GM21717 (cell line): Measurements from ENCODE around the gene RASGEF1C.
"Not testable (repeated sequence)": the region's sequence is repeated elsewhere in the genome, so short reads cannot be mapped to it uniquely, and the experiment has no call there.

Experiments used
- ATAC-seq: cut with Tn5 transposase; IDR thresholded peaks from one replicate; pipeline ENCODE4 v1.9.1; 2021; ENCODE audit warnings: mild to moderate bottlenecking, moderate library complexity; ENCODE audit not compliant: unreplicated experiment

The RASGEF1C gene

GRCh38 chr5:180138214-180138975 lies 70.6 kb downstream of the RASGEF1C start:
- no peak for ATAC-seq

DNA sequence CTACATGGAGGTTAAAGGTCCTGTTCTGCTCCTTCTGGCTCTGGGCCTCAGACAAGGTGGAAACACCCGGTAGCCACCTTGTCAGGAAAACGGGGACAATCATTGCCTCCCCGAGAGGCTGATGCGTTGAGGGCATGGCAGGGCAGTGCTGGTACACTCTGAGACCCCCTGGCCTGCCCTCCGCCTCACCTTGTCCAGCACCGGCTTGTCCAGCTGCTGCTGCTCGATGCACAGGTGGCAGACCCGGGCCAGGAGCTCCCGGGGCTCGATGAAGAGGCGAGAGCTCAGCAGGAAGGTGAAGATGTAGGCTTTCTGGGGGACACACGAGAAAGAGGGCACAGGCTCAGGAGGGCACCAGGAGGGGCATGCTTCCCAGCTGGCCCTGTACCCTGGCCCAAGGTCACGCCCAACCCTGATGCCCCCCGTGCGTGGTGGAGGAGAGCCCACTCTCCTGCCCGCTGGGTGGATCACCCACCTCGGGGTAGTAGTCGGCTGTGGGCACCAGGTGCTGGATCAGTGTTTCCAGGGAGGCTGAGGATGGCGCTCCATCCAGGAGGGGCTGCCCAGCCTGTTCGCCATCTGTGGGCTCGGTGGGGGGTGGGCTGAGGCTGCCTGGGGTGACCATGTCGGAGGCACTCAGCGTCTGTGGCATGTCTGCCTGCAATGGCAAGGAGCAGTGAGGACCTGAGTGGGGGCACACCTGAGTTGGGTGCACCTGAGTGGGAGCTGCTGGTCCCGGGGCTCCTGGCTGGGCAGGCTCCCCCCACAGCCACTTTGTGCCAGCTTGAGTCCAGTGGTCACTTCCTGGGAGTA lies 71.4 kb downstream of the RASGEF1C start:
- ATAC-seq = no peak

DNA sequence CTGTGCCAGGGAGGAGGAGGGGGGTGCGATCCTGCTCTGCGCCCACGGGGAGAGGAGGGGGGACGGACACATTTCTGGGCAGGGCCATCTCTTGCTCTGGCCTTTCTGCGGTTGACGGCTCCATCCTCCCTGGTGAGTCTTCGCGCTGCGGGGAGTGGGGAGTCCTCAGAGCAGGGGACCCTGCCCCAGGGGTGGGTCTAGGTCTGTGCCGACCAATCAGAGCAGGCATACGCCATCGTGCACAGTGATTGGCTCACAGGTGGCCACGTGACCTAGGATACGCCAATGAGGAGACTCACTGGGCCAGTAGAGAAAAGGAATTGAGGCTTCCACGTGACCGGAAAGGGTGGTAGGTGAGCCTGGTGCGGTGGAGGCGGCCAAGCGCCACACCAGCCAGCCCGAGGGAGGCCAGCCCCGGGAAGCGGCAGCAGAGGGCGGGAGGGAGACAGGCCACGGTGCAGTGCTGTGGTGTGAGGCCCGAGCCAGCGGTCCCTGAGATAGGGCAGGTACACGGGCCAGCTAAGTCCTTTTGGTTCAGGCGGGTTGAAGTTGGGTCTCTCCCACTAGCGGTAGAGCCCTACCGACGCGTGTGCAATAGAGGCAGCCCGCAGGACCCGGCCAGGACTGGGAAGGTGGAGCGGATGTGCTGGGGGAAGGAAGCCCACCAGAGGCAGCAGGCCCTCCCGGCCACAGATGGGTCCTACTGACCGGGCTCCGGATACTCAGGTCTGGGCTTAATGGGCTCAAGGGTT lies 72.2 kb downstream of the RASGEF1C start:
- ATAC-seq = no peak

- no peak for ATAC-seq
Observed at GRCh38 chr5:180135967-180136629, 72.9 kb downstream of the RASGEF1C start.

GRCh38 chr5:180135128-180135955 lies 73.7 kb downstream of the RASGEF1C start:
- no peak for ATAC-seq

- no peak for ATAC-seq
Observed at GRCh38 chr5:180133971-180134508, 75.0 kb downstream of the RASGEF1C start.

DNA sequence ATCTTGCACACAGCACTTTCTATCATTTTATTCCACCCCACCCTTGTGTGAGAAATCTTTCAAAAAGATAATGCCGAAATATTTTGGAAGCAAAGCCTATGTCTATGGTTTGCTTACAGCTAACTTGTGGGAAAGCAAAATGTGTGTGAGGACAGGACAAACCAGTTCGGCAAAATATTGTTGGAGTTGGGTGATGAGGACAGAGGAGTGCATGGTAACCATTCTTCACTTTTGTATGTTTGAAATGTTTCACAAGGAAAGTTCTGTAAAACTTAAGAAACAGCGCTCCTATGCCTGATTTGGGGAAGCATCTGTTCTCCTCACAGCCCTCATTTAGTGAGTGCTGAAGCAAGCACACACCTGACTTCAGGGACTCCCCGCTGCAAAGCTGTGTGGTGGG lies 75.5 kb downstream of the RASGEF1C start:
- ATAC-seq = no peak

DNA sequence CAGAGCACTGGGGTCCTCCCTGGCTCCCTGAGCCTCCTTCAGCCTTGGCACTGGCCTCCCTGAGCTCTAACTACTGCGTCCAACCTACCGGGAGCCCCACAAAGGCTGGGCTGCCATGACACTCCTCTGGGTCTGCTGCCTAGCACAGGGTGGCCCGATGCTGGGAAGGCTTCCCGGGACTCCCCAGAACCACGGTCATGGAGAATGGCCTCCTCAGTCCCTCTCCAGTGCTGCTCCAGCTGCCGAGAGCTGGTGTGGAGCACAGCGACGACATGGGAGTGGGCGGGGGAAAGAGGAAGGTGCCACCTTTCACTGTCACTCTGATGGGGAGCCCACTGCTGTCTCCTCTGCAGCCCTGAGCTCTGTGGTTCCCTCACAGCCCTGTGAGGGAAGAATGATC lies 76.0 kb downstream of the RASGEF1C start:
- ATAC-seq = no peak

DNA sequence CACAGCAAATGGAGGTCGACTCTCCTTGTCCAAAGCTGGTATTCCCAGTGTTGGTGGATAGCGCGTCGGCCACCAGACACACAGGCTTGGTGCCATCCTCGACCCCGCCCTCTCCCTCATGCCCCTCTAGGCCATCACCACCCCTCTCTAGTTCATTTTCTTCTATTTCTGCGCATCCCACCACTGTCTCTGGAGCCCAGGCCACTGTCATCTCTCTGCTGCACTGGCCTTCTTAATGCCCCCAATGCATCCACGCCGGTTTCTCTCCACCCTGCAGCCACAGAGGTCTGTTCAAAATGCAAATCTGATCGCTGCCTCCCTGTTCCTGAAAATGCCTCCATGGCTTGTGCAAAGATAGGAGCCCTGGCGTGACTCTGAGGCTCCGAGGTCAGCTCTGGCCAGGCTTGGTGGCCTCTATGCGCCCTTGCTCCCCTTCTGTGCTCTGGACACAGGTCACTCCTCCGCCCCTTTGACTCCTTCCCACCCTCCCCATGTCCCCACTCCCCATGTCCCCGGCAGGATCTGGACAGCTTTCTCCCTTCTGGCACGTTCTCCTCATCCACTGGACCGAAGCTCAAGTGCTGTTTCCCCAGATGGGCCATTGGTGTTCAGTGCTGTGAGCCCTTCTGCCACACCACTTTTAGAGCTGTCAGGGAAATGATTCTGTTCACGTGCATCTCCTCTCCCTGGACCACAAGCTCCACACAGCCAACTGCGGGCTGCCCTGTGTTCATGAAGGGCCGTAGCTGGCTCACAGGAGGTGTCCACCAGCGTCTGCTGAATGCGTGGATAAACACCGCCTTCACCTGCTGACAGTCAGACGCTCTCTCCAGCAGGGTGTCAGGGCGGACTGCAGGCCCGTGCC lies 77.9 kb downstream of the RASGEF1C start:
- ATAC-seq = no peak

DNA sequence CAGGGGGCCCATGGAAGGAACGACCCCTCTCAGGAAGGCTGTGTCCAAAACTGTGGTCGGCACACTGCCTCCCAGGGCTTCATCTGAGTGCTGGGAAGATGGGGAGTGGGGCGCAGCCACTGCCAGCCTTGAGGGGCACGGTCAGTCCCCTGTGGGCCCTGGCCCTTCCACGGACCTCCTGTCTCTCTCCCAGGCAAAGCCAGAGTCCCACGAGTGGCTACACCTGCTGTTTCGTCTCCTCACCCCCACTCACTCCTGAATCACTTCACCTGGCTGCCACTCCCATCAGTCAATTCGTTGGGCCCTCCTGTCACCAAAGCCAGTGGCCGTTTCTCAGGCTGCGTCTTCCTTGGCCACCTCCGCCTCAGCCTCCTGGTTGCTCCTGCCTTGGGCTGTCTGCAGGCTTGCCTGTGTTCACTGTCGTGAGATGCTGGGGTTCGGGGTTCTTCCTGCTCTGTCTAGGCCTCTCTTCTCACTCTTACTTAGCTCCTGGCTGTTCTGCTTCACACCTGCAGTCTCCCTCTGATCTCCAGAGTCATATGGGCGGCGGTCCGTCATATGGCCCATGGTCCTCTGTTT lies 78.6 kb downstream of the RASGEF1C start:
- no peak for ATAC-seq

GRCh38 chr5:180129291-180130190 lies 79.5 kb downstream of the RASGEF1C start:
- ATAC-seq = no peak

DNA sequence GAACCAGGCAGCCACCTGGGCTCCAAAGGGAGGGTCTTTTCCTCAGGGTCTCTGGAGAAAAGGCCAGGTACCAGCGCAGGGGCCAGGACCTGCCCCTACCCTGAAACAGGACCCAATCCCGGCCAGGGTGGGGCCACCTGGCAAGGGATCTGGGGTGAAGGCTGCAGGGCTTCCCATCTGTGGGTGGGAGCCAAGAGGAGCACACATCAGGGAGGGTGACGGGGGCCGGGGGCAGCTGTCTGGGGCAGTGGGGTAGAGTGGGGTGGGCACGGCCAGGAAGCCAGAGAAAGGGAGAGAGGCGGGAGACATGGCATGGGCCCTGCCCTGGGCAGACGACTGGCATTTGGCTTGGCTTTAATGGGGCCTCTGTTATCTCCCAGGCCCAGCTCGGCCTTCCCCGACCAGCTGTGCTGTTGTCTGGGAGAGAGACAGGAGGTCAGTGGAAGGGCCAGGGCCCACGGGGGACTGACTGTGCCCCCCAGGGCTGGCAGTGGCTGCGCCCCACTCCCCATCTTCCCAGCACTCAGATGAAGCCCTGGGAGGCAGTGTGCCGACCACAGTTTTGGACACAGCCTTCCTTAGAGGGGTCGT lies 80.2 kb downstream of the RASGEF1C start:
- ATAC-seq = no peak

DNA sequence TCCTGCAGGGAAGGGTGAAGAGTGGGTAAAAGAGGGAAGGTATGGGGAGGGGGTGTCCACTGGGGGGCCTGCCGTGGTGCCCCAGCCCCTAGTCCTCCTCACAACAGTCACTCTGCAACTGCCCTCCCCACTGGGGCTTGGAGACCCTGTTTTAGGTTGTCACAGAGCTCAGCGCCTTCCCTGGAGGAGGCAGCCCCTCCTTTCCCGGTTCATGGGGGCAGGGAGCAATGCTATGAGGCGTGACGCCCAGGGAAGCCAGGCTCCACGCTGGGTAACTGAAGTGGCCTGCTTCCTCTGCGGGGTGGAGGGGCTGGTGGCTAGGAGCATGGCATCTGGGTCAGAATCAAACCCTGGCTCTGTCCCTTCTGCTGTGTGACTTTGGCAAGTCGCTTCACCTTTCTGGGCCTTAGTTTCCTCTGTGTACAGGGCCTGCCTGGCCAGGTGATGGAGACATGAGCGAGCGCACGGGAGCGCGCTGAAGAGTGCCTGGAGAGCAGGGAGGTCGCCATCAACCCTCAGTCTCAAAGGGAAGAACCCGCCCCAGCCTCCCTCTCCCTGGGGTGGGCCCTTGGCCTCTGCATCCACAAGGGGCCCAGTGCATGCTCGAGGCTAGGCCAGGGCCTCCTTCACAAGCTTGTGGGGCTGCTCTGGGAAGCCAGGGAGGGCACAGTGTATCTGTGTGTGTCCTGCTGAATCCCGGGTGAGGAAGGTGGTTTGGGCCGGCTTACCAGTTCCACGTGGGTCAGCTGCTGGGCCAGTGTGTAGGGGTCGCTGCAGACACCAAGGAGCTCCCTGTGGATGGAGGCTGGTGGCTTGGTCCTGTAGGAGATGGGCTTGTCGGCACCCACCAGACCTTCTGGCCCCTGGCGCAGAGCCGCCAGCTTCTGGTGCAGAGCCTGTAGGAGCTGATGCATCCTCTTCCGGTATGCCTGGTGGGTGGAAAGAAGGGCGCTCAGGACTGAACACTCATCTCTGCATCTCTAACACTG lies 81.0 kb downstream of the RASGEF1C start:
- no peak for ATAC-seq

- ATAC-seq = no peak
Observed at GRCh38 chr5:180126716-180127681, 82.0 kb downstream of the RASGEF1C start.

GRCh38 chr5:180126156-180126555 lies 82.9 kb downstream of the RASGEF1C start:
- not testable (repeated sequence) for ATAC-seq
